Left forelimb (tissue), 1 donor: Measurements from ENCODE around the gene MPST.
A peak's percentile ranks its signal among the peaks of the same experiment; 100 is the strongest.
"Not testable (repeated sequence)": the region's sequence is repeated elsewhere in the genome, so short reads cannot be mapped to it uniquely, and the experiment has no call there.

Source experiments
- DNase-seq: peaks from one replicate; pipeline ENCODE4 v3.0.0-alpha.2; 2018; ENCODE audit warnings: low spot score

The MPST gene

DNA sequence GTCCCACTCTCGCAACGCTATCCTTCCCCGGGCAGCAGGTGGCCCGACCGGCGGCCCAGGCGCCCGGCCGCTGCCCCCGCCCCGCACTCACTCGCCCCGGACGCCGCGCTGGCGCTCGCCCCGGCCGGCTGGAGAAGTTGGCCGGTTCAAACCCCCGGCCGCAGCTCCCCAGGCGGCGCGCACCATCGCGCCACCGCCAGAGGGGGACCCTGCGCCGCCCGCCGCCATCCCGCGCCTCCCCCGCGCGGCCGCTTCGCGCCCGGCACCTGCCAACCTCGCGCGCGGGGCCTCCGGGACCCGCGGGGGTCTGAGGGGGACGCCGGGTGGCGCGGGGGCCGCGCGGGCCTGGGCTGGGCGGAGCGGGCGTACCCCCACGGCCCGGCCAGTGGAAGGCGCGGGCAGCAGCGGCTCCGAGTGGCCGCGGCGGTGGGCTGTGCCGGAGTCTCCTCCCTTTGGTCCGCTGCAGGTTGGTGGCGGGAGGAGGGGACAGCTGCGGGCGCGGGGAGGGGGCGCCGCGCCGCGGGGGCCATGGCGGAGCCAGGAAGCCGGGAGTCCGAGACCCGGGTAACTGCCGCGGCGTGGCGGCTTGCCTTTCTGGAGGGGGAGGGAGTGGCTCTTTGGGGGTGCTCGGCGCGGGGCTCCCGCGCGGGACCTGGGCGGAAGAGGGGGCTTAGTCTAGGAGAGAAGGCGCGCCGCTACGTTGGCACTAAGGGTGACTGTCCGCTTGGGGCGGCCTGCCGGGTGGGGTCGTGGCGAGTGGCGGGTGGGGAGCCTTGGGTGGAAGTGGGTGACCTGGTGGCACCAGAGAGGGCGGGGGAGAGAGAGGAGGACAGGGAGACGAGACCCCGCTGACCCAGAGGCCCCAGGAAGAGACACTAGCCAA is at the start of gene MPST, which contains the start of gene TST:
Gene MPST (plus strand): TSS at position 434 of the 883 bp plus-strand sequence. CDS start 95 bp downstream, at position 529.
Gene TST (minus strand): TSS at position 139 of the 883 bp plus-strand sequence. CDS start 715 bp downstream, outside the sequence.
- DNase-seq: peak; percentile 87

DNA sequence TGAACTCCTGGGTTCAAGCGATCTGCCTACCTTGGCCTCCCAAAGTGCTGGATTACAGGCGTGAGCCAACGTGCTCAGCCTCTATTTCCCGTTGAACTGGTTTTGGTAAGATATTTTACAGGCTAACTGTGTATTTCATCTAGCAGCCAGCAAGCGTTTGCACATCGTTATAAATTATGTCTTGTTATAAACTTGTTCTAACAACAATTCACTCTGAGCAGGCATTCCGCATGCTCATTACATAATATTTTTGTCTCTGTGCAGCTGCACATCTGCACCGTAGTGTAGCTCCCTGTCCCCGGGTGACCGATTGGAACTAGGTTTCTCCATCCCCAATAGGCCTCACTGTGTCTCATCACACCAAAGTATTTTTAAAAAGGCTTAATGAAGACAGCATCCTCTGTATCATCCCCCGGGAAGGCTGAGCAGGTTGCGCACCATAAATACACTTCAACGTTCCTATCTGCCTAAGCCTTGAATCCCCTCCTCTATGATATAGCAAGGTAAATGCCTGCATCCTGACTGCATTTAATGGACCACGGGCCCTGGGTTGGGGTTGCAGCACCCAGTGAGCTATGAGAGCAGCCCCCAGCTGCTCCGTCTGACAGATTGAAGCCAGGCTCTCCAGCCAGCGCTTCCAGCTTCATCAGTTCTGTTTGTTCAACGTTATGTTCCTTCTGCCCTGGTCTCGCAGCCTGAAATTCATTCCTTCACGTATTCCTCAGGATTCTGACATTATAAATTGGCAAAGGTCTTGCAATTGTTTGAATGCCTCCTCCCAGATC is 48.0 kb upstream of the MPST start:
- DNase-seq: peak; percentile 49

DNA sequence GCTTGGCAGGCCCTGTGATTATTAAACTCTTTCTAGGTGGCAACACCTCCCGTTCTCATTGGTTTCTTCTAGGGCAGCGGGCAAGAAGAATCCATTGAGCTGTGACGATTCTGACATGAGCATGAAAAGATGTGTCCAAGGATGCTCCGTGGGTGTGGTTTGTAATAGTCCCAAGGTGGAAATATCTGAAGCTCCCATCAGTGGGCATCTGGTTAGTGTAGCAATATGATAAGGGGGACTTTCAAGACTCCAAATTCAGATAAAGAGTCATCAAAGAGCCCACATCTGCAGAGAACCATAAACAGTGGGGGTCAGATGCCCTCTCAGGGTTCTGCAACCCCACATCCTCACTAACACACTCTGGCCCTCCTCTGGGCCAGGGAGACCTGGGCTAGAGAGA is 42.9 kb upstream of the MPST start:
- DNase-seq: peak; percentile 28

DNA sequence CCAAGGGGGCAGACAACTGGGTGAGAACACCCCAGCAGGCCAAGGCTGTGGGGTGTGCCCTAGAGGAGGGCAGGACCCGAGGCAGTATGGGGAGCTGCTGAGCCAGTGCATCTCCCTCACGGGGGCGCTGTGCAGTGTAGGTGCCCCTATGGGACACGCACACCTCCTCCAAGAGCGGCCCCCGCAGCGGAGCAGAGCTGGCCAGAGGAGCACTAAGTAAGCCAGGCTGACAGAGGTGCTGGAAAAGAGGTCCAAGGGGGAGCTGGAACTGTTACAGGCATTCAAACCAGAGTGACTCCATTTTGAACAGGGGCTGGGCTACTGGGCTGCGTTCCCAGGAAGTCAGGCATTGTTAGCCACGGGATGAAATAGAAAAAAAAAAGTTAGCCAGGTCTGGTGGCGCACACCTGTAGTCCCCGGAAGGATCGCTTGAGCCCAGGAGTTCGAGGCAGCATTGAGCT is 42.1 kb upstream of the MPST start:
- DNase-seq: peak; percentile 26

DNA sequence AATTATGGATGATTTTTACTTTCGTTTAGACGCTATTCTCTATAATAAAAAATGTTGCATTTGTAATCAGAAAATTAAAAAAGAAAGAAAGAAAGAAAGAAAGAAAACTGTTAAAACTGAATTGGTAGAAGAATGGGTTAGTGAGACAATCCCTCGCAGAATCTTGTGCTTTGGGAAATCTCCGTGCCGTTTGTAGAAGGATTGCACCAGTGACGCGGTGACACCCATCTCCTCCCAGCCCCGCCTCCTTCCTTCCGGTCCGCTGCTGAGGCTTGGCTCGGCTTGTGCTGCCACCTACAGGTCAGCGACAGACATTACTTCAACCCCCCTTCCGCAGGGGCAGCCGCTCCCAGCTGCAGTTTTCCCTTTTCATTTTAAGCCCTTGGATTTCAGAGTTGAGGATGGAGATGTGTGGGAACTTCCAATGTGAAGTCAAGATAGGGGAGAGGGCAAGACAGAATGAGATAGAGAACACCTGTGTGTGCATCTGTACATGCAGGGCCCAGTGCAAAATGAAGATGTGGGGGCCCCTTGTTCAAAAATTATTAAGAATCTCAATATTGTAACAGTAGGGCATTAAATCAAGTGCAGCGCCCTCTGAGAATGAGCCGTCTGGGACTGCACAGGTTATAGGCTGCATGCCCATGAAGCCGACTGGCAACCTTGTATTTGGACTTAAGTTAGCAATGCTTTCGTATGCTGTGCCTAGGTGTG is 41.4 kb upstream of the MPST start:
- peak; percentile 91 for DNase-seq

DNA sequence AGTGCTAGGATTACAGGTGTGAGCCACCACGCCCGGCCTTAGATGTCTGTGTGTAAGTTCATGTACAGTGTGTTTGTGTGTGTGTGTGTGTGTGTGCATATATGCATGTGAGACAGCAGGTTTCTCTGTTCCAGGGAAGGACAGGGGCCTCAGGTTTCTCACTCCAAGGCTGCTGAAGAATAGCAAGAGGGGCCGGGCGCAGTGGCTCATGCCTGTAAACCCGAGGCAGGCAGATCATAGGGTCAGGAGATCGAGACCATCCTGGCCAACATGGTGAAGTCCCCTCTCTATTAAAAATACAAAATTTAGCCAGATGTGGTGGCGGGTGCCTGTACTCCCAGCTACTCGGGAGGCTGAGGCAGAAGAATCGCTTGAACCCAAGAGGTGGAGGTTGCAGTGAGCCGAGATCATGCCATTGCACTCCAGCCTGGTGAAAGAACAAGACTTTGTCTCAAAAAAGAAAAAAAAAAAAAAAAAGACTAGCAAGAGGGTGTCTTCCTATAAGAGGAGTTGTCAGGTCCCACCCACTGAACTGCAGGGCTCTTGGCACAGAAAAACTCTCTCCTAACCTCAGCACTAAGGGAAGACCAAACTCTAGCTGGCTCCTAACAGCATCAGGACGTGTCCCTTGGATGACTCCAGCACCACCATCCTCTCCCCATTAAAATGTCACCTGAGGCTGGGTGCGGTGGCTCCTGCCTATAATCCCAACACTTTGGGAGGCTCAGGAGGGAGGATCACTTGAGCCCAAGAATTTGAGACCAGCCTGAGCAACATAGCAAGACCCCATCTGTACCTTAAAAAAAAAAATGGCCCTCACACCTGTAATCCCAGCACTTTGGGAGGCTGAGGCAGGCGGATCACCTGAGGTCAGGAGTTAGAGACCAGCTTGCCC is 40.3 kb upstream of the MPST start:
- DNase-seq: peak; percentile 23

DNA sequence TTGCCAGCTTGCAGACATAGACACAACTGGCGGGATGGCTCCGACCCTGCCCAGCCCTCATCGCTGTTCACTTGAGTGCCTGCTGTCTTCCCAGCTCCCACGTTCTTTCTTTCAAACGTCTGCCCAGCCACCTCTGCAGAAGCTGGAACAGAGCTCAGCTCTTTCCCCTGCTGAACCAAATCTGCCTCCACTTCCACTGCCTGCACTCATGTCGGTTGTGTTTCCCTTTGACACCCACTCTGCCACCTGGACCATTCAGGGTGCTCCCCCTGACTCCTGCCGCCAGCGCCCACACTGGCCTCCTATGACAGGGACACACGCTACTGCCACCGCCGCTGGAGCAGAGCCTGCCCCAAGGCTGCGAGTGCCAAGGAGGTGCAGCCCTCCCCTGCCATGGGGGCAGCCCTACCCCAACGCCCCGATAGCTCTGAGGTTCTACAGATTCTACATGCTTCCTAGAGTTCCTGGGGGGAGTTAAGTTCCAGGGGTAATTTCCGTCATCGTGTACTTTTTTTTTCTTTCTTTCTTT is 38.2 kb upstream of the MPST start:
- peak; percentile 57 for DNase-seq

DNA sequence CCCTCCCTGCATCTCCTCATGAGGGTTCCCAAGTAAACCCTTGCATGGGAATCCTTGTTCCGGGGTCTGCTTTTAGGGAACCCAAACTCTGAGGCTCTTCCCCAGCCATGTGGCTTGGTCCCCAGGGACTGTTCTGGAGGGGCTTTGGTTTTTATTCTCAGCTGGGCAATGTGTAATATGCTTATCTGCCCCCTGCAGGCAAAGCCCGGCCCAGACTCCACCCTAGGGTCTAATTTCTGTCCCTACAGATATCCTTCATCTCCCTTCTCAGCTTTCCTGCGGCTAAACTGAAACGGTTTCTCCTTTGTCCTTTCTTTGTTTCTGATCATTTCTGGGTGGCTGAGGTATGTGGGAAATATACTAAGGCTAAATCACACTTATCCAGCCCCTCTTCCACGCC is 37.4 kb upstream of the MPST start:
- DNase-seq: no peak

DNA sequence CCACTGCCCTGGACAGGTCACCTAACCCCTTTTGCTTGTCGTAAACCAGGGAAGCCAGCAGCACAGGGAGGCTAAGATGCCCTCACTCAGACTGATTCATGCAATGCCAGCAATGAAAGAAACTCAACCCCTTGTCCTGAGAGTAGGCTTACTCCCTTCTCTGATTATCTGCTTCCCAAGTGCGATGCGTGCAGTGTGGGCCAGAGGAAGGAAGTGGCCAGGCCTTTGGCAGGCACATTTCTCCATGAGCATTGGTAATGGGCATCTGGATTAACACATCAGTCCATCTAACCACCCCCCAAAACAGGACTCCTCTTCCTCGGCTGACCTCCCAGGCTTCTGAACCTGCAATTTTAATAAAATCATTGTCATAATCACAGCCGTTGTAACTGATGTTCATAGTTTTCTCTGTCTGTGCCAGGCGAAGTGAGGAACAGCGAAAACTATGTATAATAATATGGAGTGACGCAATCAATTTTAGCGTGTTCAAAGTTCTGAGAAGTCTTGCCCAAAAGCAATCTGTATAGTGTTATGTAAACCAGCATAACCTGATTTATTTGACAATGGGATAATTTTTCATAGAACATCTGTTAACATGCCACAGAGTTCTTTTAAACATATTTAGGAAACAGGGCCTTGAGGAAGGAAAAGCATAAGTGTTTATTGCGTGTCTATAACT is 34.2 kb upstream of the MPST start:
- DNase-seq: no peak

DNA sequence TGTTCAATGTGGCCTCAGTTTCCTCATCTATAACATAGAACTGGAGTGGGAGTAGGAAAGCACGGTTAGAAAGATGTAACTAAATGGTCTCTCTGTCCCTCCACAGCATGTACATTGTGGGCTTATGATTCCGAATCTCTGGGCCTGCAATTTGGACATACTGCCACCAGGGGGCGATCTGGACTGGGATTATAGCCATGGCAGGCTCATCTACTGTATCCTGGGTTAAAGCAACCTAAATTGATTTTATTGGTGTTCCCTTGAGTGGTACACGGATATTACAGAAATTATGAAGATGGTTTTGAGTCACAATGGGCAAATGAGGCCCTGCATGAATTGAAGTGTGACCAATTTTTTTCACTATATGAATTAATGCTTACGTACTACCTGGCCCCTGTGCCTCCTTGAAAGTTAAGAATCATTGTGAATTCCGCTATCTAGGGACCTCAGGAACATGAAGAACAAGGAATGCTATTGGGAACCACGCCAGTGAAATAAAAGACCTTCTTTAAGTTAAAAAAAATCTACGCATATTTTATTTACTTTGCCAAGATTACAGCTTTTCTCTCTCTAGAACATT is 33.2 kb upstream of the MPST start:
- no peak for DNase-seq

DNA sequence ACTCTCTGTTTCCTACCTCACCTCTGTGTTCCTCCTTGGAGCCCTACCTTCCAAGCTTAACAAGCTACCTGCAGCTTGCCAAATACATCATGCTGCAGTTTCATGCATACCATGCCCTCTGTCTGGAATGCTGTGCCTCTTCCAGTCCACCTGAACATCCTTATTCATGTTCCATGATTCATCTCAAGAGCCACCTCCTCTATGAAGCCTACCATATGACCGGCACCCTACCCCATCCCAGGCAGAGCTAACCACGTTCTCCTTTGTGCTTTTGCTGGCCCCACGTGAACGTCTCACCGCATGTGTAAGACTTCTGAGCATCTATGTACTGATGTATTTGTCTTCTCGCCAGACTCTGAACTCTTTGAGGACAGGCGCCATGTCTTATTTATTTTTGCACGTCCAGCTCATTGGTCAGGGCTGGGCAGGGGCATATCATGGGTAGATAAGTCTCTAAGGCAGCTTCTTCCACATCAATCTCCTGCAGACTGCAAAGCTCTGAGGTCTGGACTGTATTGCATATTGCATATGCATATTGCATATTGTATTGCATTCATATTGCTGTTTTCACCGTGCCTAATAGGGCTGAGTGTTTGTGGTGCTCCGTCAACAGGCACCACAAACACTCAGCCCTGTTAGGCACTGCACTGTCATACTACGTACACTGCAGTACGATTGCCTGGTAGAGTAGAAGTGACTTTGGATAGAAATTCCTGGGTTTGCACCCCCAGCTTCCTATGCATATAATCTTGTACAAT is 31.3 kb upstream of the MPST start:
- DNase-seq: no peak

DNA sequence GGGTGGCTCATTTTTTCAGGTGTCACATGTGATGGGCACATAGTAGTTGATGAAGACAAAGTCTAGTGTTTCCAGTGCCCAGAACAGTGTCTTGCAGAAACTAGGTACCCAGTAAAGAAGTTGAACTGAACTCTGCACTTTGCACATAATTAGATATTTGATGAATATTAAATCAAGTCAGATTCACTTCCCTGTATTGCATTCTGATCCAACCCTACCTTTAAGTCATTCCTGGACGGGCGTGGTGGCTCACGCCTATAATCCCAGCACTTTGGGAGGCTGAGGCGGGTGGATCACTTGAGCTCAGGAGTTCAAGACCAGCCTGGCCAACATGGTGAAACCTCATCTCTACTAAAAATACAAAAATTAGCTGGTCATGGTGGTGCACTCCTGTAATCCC is 30.5 kb upstream of the MPST start:
- DNase-seq: not testable (repeated sequence)

DNA sequence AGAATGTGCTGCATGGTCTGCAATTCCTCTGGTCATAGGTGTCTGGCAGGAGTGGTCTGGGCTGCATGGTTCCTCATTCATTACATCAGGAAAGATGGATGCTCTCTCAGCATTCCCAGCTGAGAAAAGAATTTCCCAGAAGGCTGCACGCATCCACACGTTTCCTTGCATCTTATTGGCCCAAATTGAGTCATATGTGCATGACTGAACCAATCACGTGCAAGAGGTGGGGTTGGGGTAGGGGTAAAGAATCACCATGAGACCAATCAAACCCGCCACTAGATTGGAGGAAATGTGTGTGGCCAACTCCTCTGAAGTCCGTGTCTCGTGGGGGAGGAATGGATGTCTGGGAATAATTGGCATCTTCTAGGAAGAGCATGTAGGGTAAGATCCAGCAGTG is 29.1 kb upstream of the MPST start:
- DNase-seq: no peak

DNA sequence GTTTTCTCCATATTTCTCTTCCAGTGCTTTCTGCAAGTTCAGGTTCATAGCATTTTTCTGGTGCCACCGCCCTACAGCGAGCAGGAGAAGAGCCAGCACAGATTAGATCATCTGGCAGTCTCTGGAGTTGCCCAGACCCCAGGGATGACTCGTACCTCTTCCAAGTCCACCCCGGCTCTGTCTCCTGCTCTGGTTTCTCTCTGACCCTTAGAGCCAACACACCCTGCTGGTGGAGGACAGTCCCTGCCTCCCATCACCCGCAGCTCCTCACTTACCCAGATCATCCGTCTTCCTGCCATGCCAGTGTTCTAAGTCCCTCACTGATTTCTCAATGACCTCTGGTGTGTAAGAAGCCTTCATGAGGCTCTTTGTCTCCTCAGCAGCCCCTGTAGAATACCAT is 28.3 kb upstream of the MPST start:
- DNase-seq: peak; percentile 42

DNA sequence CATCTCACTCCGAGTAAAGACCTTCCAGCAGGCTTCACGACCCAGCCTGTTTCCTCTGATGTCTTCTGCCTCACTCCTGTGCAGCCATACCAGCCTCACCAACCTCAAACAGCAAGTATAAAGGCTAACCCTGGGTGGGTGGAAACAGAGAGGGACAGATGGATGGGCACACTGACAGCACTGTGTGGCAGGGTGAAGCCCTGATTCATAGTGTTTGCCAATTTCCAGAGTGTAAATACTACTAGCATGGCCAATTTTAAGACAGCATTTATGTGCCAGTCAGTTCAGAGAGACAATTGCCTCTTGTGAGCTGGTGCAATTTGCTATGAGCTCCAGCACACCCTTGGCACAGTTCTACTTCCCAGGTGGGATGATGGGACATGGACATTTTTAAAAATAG is 21.8 kb upstream of the MPST start:
- DNase-seq: peak; percentile 15

DNA sequence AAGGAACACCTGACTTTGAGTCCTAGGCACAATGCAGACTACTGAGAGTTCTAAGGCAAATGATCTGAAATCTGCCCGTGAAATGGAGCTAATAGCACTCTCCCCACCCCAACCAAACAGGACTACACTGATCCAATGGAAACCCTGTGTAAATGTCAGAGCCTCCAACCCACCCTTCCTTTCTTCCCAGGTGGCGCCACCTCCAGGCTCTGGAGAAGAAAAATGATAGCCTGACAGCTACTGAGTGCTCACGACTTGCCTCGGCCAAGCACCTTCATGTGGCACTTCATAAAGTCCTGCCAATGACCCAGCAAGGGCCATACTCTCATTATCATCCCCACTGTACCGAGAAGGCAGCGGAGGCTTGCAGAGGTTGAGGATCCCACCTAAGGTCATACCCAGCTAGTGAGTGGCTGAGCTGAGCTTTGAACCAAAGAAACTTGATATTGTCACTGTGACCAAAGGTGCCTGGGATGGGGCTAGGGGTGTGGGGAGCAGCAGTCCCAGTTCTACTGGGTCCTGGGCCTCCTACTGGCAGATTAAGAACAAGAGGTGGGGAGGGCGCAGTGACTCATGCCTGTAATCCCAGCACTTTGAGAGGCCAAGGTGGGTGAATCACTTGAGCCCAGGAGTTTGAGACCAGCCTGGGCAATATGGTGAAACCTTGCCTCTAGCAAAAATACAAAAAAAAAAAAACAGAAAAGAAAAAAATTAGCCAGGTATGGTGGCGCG is 20.8 kb upstream of the MPST start:
- peak; percentile 38 for DNase-seq

DNA sequence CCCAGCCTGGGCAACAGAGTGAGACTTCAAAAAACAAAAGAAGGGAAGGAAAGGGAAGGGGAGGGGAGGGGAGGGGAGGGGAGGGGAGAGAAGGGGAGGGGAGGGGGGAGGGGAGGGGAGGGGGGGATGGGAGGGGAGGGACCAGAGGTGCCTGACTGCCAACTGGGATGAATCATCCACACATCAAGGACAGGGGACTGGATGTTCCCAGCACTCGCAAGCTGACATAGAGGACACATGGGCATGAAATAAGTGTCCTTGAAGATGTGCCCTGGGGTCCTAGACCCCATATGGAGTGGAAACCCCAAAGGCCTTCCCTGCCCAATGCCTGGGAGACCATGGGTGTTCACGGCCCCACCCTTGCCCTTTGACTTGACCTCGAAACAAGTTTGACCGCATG is 20.1 kb upstream of the MPST start:
- DNase-seq: peak; percentile 20
